Panc1 (cell line): ENCODE results near the gene GABRA1. TPM values are rescaled to one million over a fixed set of nuclear protein-coding genes. Genes with fewer than 3 reads are reported as not detected.

Experiments
- ATAC-seq: fragments of 200-7000 bp; cut with Tn5 transposase; 2 replicates; pipeline ENCODE4 v1.9.1; 2020; ENCODE audit warnings: mild to moderate bottlenecking, moderate library complexity
- BruUV-seq: library from RNA; stranded (reverse); fragments of 400-500 nt; replicated peaks from 2 replicates; lab custom pipeline; 2021; lab: Mats Ljungman, UMichigan
- CTCF ChIA-PET: fragments of 300-600 bp; sonication (Branson Sonifier 250); formaldehyde crosslinking; loops from one replicate; lab custom pipeline; 2022; ENCODE audit warnings: antibody characterized with exemption; lab: Charles Lee
- POLR2A ChIA-PET: fragments of 300-600 bp; sonication (Branson Sonifier 250); formaldehyde crosslinking; loops from one replicate; lab custom pipeline; 2022; ENCODE audit warnings: antibody characterized with exemption; lab: Charles Lee
- DNase-seq: peaks from one replicate; pipeline ENCODE4 v3.0.0-alpha.2; 2010; ENCODE audit warnings: low read depth, low spot score
- H3K27ac ChIP-seq: 2 replicates; pipeline ENCODE4 v1.5.1; 2011; ENCODE audit warnings: mild to moderate bottlenecking, low read length, inconsistent platforms
- H3K27me3 ChIP-seq: fragments of 200-500 bp; sonication (Bioruptor generic); 2 replicates; pipeline ENCODE4 v1.6.0; 2014; ENCODE audit warnings: low read length, inconsistent platforms; ENCODE audit not compliant: control insufficient read depth, insufficient read depth
- H3K36me3 ChIP-seq: fragments of 200-500 bp; sonication (Bioruptor generic); 2 replicates; pipeline ENCODE4 v1.5.1; 2014; ENCODE audit warnings: inconsistent platforms, mild to moderate bottlenecking, low read length, moderate library complexity; ENCODE audit not compliant: control insufficient read depth, insufficient read depth
- H3K4me1 ChIP-seq: 2 replicates; pipeline ENCODE4 v1.5.1; 2011; ENCODE audit warnings: inconsistent platforms, mild to moderate bottlenecking, low read length, moderate library complexity; ENCODE audit not compliant: control insufficient read depth, insufficient read depth
- H3K4me3 ChIP-seq, 2 experiments: 2 replicates each; pipeline ENCODE4 v1.5.1; 2011 to 2012; ENCODE audit warnings: low read depth in 2 of 2, low read length in 2 of 2, mild to moderate bottlenecking in 2 of 2, inconsistent platforms in 1 of 2, moderate library complexity in 1 of 2
- H3K9me3 ChIP-seq: fragments of 200-500 bp; sonication (Bioruptor generic); 2 replicates; pipeline ENCODE4 v1.5.1; 2014; ENCODE audit warnings: low read depth, mild to moderate bottlenecking, inconsistent platforms, low read length, moderate library complexity; ENCODE audit not compliant: control insufficient read depth, insufficient read depth
- POLR2AphosphoS5 ChIP-seq: IDR thresholded peaks from 2 replicates; pipeline ENCODE4 v1.6.1; 2012; ENCODE audit warnings: mild to moderate bottlenecking, low read depth, low read length, moderate library complexity
- REST ChIP-seq, 2 experiments: IDR thresholded peaks; 2 replicates each; pipeline ENCODE4 v1.6.1; 2011 to 2012; ENCODE audit warnings: low read depth in 2 of 2, control low read depth in 1 of 2, low read length in 1 of 2, mild to moderate bottlenecking in 1 of 2, moderate library complexity in 1 of 2; ENCODE audit not compliant: insufficient read depth in 1 of 2
- SIN3A ChIP-seq: IDR thresholded peaks from 2 replicates; pipeline ENCODE4 v1.6.1; 2012; ENCODE audit warnings: low read depth, mild to moderate bottlenecking, low read length, moderate library complexity, borderline replicate concordance; ENCODE audit not compliant: insufficient read depth
- TCF7L2 ChIP-seq: IDR thresholded peaks from 2 replicates; pipeline ENCODE4 v1.6.1; 2011; ENCODE audit warnings: mild to moderate bottlenecking, low read depth, low read length, inconsistent platforms
- in situ Hi-C: cut with HindIII; loops from 2 replicates; pipeline ENCODE4 v1.10.0; 2016; ENCODE audit warnings: low sequenced_read_pairs, low pct_unique_long_range_greater_than_20kb
- intact Hi-C: fragments of 100-400 bp; cut with micrococcal nuclease; formaldehyde crosslinking; loops from one replicate; pipeline ENCODE4 v1.10.0; 2022; ENCODE audit not compliant: unreplicated experiment
- total RNA-seq: library from RNA; stranded (reverse); gene quantifications from one replicate; pipeline ENCODE4 v1.2.1, GENCODE V29; 2021; ENCODE audit not compliant: unreplicated experiment
- TF ChIP-seq, protein P1 (sequence below): fragments of 450-650 bp; IDR thresholded peaks from 2 replicates; pipeline ENCODE4 v1.5.1; 2017; ENCODE audit warnings: mild to moderate bottlenecking

Gene GABRA1
- total RNA-seq, 1 experiment from 2014 or later, result not detected

DNA sequence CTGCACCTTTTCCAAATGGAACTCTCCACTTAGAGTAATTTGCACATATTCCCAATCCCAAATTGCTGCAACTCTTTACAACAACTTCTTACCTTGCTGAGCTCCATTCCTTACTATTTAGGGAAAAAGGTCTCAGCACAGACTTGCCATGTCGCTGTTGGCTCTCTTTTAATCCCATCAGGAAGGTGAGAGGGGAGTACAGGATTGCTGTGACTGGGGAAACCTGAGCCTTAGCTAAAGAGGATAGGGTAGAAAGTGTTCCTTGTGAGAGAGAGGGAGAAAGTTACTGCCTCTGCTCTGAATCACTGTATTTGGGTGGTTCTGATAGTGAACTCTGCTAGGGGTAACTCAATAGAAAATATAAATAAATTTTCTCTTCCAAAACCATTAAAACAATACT lies 43.7 kb upstream of the GABRA1 start:
- no peaks in the 10 kb centered on the region for H3K36me3 ChIP-seq
- no peak for ATAC-seq
- no TSS peak for BruUV-seq
- H3K4me1 ChIP-seq, result no peaks in the 10 kb centered on the region
- intact Hi-C loops, result no loop called here
- no peak overlapping the region for H3K4me3 ChIP-seq
- ChIA-PET POLR2A (no interaction called here), CTCF (no interaction called here)
- in situ Hi-C loops, result no loop called here
- no peak for TF ChIP-seq SIN3A
- TF ChIP-seq, protein P1, sequence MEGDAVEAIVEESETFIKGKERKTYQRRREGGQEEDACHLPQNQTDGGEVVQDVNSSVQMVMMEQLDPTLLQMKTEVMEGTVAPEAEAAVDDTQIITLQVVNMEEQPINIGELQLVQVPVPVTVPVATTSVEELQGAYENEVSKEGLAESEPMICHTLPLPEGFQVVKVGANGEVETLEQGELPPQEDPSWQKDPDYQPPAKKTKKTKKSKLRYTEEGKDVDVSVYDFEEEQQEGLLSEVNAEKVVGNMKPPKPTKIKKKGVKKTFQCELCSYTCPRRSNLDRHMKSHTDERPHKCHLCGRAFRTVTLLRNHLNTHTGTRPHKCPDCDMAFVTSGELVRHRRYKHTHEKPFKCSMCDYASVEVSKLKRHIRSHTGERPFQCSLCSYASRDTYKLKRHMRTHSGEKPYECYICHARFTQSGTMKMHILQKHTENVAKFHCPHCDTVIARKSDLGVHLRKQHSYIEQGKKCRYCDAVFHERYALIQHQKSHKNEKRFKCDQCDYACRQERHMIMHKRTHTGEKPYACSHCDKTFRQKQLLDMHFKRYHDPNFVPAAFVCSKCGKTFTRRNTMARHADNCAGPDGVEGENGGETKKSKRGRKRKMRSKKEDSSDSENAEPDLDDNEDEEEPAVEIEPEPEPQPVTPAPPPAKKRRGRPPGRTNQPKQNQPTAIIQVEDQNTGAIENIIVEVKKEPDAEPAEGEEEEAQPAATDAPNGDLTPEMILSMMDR, result no peak
- no peak for DNase-seq
- no peak overlapping the region for H3K27ac ChIP-seq
- no peaks in the 10 kb centered on the region for H3K27me3 ChIP-seq
- H3K9me3 ChIP-seq, result no peaks in the 10 kb centered on the region

DNA sequence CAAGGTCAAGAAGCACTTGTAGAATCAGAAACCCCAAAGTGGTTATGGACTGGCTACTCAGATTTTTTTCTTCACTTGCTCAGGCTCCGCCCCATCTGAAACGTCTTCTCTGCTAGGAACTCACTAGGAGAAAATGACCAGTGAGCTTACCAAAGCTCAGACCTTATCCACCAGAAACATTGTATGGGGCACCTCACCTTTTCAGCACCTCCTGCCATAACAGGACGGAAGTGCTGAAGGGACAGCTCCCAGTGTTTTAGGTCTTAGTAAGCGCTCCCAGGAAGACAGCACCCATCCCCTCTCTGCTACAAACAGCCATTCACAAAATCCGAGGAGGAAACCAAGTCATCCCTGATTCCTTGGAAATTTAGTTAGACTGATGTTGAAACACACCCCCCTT lies 1.2 kb upstream of the GABRA1 start:
- ATAC-seq, result no peak
- ChIA-PET POLR2A (no interaction called here), CTCF (interaction anchor here (0.6 kb wide), 1 partner anchor 1501 kb away, joined by 8 read pairs; no protein-coding TSS in a partner anchor)
- no peaks in the 10 kb centered on the region for H3K9me3 ChIP-seq
- no TSS peak for BruUV-seq
- peak; percentile 72 to 79 for TF ChIP-seq REST (IDR thresholded peaks at IDR 0.05; ENCODE audit: insufficient read depth in 1 of 2, low read depth in 2 of 2, low read length in 1 of 2)
- TF ChIP-seq, protein P1, result no peak
- no peak for DNase-seq
- in situ Hi-C loops, result no loop called here
- intact Hi-C loops, result no loop called here
- no peaks in the 10 kb centered on the region for H3K4me1 ChIP-seq
- no peak overlapping the region for H3K4me3 ChIP-seq
- no peak overlapping the region for H3K27ac ChIP-seq
- peaks cover 9% of the 10 kb centered on the region; the same call in 1 of the 2 replicates for H3K27me3 ChIP-seq
- H3K36me3 ChIP-seq, result no peaks in the 10 kb centered on the region

DNA sequence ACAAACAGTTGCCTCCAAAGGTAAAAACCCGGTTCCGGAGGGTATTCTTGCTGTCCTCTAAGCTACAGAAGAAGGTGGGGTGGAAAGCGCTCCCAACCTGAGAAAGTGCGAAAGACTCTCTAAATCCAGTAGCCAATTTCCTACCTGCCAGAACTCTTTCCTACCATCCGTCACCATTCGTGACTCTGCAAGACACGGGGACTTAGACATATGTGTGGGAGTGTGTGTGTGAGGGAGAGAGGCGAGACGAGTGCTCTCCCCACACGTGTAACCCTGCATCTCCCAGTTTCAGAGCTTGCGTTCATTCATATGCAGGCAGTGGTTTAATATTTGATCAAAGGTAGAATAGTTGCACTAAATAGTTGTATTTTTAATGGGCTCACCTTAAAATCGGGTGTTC lies 473 bp upstream of the GABRA1 start:
- ChIA-PET POLR2A (no interaction called here), CTCF (no interaction called here)
- Histone ChIP-seq H3K27ac (no peak overlapping the region), H3K9me3 (no peaks in the 10 kb centered on the region), H3K4me3 (no peak overlapping the region), H3K4me1 (no peaks in the 10 kb centered on the region), H3K27me3 (peaks cover 9% of the 10 kb centered on the region; the same call in 1 of the 2 replicates), H3K36me3 (no peaks in the 10 kb centered on the region)
- in situ Hi-C loops (no loop called here), intact Hi-C loops (no loop called here)
- no peak for DNase-seq
- no TSS peak for BruUV-seq
- TF ChIP-seq TCF7L2, result no peak
- no peak for TF ChIP-seq SIN3A
- no peak for TF ChIP-seq REST (IDR thresholded peaks at IDR 0.05; ENCODE audit: insufficient read depth in 1 of 2, low read depth in 2 of 2, low read length in 1 of 2)
- TF ChIP-seq, protein P1, result no peak
- no peak for TF ChIP-seq POLR2AphosphoS5
- no peak for ATAC-seq
